A549 (cell line): ENCODE measurements around the gene MLNR. TPM values are rescaled to one million over a fixed set of nuclear protein-coding genes. Genes with fewer than 3 reads are reported as not detected.

Experiments used
- ATAC-seq, 2 experiments: fragments of 200-7000 bp in 1 of 2; fragments of >200 bp in 1 of 2; cut with Nextera tagmentation in 1 of 2; cut with Tn5 transposase in 1 of 2; 3 replicates each; pipeline versions ENCODE4 v1.8.0 to v1.9.1; 2018 to 2020; ENCODE audit warnings: mild to moderate bottlenecking in 1 of 2, moderate library complexity in 1 of 2
- CTCF ChIA-PET: fragments of 300-600 bp; sonication (Branson Sonifier 250); formaldehyde crosslinking; extraction: SDS; loops from one replicate; lab custom pipeline; 2021; ENCODE audit warnings: antibody characterized with exemption, inconsistent platforms; lab: Yijun Ruan, JAX
- POLR2A ChIA-PET: fragments of 350-600 bp; formaldehyde crosslinking; extraction: SDS; loops from one replicate; lab custom pipeline; 2021; ENCODE audit warnings: antibody characterized with exemption, inconsistent platforms; lab: Yijun Ruan, JAX
- DNase-seq, 2 experiments: peaks; one replicate each; pipeline versions ENCODE4 v3.0.0 to v3.0.0-alpha.2; 2011 to 2016; ENCODE audit warnings: low read depth in 1 of 2, low spot score in 1 of 2
- FAIRE-seq: peaks from 2 replicates; lab custom pipeline; 2011; peaks lifted over from hg19 to GRCh38; lab: Jason Lieb, UNC
- H3K27ac ChIP-seq, 2 experiments: fragments of >200 bp; sonication (Bioruptor Twin); formaldehyde crosslinking; 3 replicates each; pipeline ENCODE4 v1.5.1; 2016 to 2017
- H3K4me1 ChIP-seq: fragments of >200 bp; sonication (Bioruptor Twin); formaldehyde crosslinking; 3 replicates; pipeline ENCODE4 v1.6.1; 2016
- H3K4me2 ChIP-seq: fragments of >200 bp; sonication (Bioruptor Twin); formaldehyde crosslinking; 3 replicates; pipeline ENCODE4 v1.6.1; 2016
- H3K4me3 ChIP-seq: fragments of >200 bp; sonication (Bioruptor Twin); formaldehyde crosslinking; 3 replicates; pipeline ENCODE4 v1.5.1; 2016
- H3K9me3 ChIP-seq: fragments of >200 bp; sonication (Bioruptor Twin); formaldehyde crosslinking; 3 replicates; pipeline ENCODE4 v1.6.1; 2016
- CBX8 ChIP-seq: fragments of 200-600 bp; sonication (generic); IDR thresholded peaks from 2 replicates; pipeline ENCODE4 v1.6.1; 2016
- CHD4 ChIP-seq: fragments of 200-600 bp; sonication (generic); IDR thresholded peaks from 2 replicates; pipeline ENCODE4 v1.6.1; 2016; ENCODE audit warnings: antibody characterized with exemption, mild to moderate bottlenecking, borderline replicate concordance
- ESRRA ChIP-seq: fragments of 150-350 bp; IDR thresholded peaks from 2 replicates; pipeline ENCODE4 v1.6.1; 2014; ENCODE audit warnings: mild to moderate bottlenecking, low read length, borderline replicate concordance
- FOSB ChIP-seq: fragments of 250-450 bp; sonication (Bioruptor Pico); IDR thresholded peaks from 2 replicates; pipeline ENCODE4 v1.5.0; 2020; ENCODE audit warnings: mild to moderate bottlenecking, moderate library complexity
- FOSL2 ChIP-seq, 2 experiments: fragments of 450-650 bp in 1 of 2; fragments of >200 bp in 1 of 2; sonication (Bioruptor Twin) in 1 of 2; formaldehyde crosslinking; IDR thresholded peaks; 2 replicates each; pipeline versions ENCODE4 v1.5.0 to v1.6.1; 2016 to 2020; ENCODE audit warnings: mild to moderate bottlenecking in 1 of 2, moderate library complexity in 1 of 2
- HEYL ChIP-seq: fragments of 250-450 bp; sonication (Bioruptor Pico); IDR thresholded peaks from 2 replicates; pipeline ENCODE4 v1.8.0; 2021; ENCODE audit warnings: mild to moderate bottlenecking, moderate library complexity
- KDM1A ChIP-seq: fragments of 200-600 bp; sonication (generic); IDR thresholded peaks from 2 replicates; pipeline ENCODE4 v1.6.1; 2016; ENCODE audit warnings: low read depth, mild to moderate bottlenecking
- KDM5A ChIP-seq: fragments of 200-600 bp; sonication (generic); IDR thresholded peaks from 2 replicates; pipeline ENCODE4 v1.6.1; 2016; ENCODE audit warnings: antibody characterized with exemption, mild to moderate bottlenecking
- MAFK ChIP-seq: fragments of 450-650 bp; IDR thresholded peaks from 2 replicates; pipeline ENCODE4 v1.6.1; 2014; ENCODE audit not compliant: partially characterized antibody
- NPAS2 ChIP-seq: fragments of 250-450 bp; sonication (Bioruptor Pico); IDR thresholded peaks from 2 replicates; pipeline ENCODE4 v1.8.0; 2022; ENCODE audit warnings: mild to moderate bottlenecking, moderate library complexity, borderline replicate concordance
- PHF8 ChIP-seq: fragments of 200-600 bp; sonication (generic); IDR thresholded peaks from 2 replicates; pipeline ENCODE4 v1.6.1; 2016; ENCODE audit warnings: low read depth, mild to moderate bottlenecking, antibody characterized with exemption, moderate library complexity, borderline replicate concordance
- POLR2AphosphoS2 ChIP-seq: conservative IDR thresholded peaks from 2 replicates; pipeline ENCODE4 v1.6.1; 2012; ENCODE audit warnings: low read length, improper control_type of control experiment, inconsistent platforms
- RNF2 ChIP-seq: fragments of 200-600 bp; sonication (generic); IDR thresholded peaks from 2 replicates; pipeline ENCODE4 v1.6.1; 2016; ENCODE audit warnings: low read depth, mild to moderate bottlenecking, antibody characterized with exemption, moderate library complexity, borderline replicate concordance
- SMC3 ChIP-seq: fragments of >200 bp; sonication (Bioruptor Twin); formaldehyde crosslinking; IDR thresholded peaks from 3 replicates; pipeline ENCODE4 v1.6.1; 2018; ENCODE audit warnings: inconsistent platforms
- TFCP2L1 ChIP-seq: fragments of 250-450 bp; sonication (Bioruptor Pico); IDR thresholded peaks from 2 replicates; pipeline ENCODE4 v1.5.0; 2021; ENCODE audit warnings: mild to moderate bottlenecking
- ZNF302 ChIP-seq: fragments of 250-450 bp; sonication (Bioruptor Pico); IDR thresholded peaks from 2 replicates; pipeline ENCODE4 v1.9.0; 2021; ENCODE audit warnings: inconsistent platforms, mild to moderate bottlenecking, moderate library complexity
- WGBS: methylation state at CpG from one replicate; pipeline ENCODE4 v1.1.6; 2017; ENCODE audit errors: missing lambda C conversion rate; 5-methylcytosine and 5-hydroxymethylcytosine counted together
- polyA plus RNA-seq, 4 experiments: library from polyadenylated mRNA; depleted of rRNA in 3 of 4; stranded (reverse); fragments of >200 nt; fragmentation: RNase III in 1 of 4; extraction: RNeasy Plus Mini Kit Qiagen cat#74134 plus additional on column Dnase treatment in 1 of 4; gene quantifications; 2 replicates in 3 of 4; 3 replicates in 1 of 4; pipeline ENCODE4 v1.2.3, GENCODE V29; 2011 to 2017
- TF ChIP-seq, protein P1 (sequence below): fragments of >200 bp; sonication (Bioruptor Twin); formaldehyde crosslinking; IDR thresholded peaks from 2 replicates; pipeline ENCODE4 v1.6.1; 2016
- TF ChIP-seq, protein P2 (sequence below): fragments of 200-600 bp; sonication (generic); IDR thresholded peaks from 2 replicates; pipeline ENCODE4 v1.6.1; 2016; ENCODE audit warnings: antibody characterized with exemption, mild to moderate bottlenecking, moderate library complexity
- TF ChIP-seq, protein P3 (sequence below): IDR thresholded peaks from 2 replicates; pipeline ENCODE4 v1.6.1; 2012
- TF ChIP-seq, protein P4 (sequence below): IDR thresholded peaks from 2 replicates; pipeline ENCODE4 v1.6.1; 2012; ENCODE audit warnings: low read depth, borderline replicate concordance

MLNR gene
- polyA plus RNA-seq, 2 of the 4 experiments (the other 2 are of a cell fraction): 0.30 to 0.63 TPM

DNA sequence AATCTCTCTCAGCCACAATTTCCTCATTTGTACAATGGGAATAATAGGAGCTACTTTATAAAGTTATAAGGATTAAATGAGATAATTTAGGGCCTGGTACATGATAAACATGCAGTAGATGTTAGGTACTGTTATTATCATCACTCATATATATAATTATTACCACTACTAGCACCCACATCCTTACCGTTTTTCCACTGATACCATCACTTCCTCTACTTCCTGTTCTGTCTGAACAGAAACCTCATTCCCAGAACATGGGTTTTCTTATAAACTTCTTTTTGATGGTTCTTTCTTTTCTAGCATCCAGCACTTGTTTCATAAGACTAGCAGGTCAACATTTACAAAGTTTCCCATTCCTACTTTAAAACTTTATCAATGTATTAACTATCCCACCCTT lies 33.9 kb downstream of the MLNR start:
- no peaks in the 10 kb centered on the region for H3K4me1 ChIP-seq
- 85% methylated on average over 1 of the region's 1 CpG for WGBS
- no peak overlapping the region for H3K4me2 ChIP-seq
- no peak overlapping the region for H3K27ac ChIP-seq
- H3K4me3 ChIP-seq: no peak overlapping the region
- H3K9me3 ChIP-seq: no peaks in the 10 kb centered on the region
- POLR2A ChIA-PET: no interaction called here
- TF ChIP-seq CHD4: no peak
- no peak for TF ChIP-seq MAFK
- TF ChIP-seq TFCP2L1 (CRISPR knock-in tag): no peak
- TF ChIP-seq POLR2AphosphoS2: no peak
- TF ChIP-seq SMC3: no peak
- TF ChIP-seq ESRRA: no peak
- TF ChIP-seq, protein P1, sequence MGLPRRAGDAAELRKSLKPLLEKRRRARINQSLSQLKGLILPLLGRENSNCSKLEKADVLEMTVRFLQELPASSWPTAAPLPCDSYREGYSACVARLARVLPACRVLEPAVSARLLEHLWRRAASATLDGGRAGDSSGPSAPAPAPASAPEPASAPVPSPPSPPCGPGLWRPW: no peak
- TF ChIP-seq HEYL (CRISPR knock-in tag): no peak
- TF ChIP-seq, protein P2, sequence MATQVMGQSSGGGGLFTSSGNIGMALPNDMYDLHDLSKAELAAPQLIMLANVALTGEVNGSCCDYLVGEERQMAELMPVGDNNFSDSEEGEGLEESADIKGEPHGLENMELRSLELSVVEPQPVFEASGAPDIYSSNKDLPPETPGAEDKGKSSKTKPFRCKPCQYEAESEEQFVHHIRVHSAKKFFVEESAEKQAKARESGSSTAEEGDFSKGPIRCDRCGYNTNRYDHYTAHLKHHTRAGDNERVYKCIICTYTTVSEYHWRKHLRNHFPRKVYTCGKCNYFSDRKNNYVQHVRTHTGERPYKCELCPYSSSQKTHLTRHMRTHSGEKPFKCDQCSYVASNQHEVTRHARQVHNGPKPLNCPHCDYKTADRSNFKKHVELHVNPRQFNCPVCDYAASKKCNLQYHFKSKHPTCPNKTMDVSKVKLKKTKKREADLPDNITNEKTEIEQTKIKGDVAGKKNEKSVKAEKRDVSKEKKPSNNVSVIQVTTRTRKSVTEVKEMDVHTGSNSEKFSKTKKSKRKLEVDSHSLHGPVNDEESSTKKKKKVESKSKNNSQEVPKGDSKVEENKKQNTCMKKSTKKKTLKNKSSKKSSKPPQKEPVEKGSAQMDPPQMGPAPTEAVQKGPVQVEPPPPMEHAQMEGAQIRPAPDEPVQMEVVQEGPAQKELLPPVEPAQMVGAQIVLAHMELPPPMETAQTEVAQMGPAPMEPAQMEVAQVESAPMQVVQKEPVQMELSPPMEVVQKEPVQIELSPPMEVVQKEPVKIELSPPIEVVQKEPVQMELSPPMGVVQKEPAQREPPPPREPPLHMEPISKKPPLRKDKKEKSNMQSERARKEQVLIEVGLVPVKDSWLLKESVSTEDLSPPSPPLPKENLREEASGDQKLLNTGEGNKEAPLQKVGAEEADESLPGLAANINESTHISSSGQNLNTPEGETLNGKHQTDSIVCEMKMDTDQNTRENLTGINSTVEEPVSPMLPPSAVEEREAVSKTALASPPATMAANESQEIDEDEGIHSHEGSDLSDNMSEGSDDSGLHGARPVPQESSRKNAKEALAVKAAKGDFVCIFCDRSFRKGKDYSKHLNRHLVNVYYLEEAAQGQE: no peak
- no peak for TF ChIP-seq KDM1A
- TF ChIP-seq, protein P3, sequence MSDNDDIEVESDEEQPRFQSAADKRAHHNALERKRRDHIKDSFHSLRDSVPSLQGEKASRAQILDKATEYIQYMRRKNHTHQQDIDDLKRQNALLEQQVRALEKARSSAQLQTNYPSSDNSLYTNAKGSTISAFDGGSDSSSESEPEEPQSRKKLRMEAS: no peak
- no peak for TF ChIP-seq FOSL2 (IDR thresholded peaks at IDR 0.05)
- TF ChIP-seq FOSL2 (CRISPR knock-in tag; IDR thresholded peaks at IDR 0.05): no peak
- no peak for TF ChIP-seq KDM5A
- no peak for TF ChIP-seq RNF2
- TF ChIP-seq FOSB: no peak
- no peak for TF ChIP-seq CBX8
- TF ChIP-seq ZNF302 (CRISPR knock-in tag): no peak
- ATAC-seq: no peak
- CTCF ChIA-PET: interaction anchor here (0.6 kb wide), 1 partner anchor 17 kb away, joined by 3 read pairs; no protein-coding TSS in a partner anchor
- no peak for DNase-seq
- no peak for FAIRE-seq

DNA sequence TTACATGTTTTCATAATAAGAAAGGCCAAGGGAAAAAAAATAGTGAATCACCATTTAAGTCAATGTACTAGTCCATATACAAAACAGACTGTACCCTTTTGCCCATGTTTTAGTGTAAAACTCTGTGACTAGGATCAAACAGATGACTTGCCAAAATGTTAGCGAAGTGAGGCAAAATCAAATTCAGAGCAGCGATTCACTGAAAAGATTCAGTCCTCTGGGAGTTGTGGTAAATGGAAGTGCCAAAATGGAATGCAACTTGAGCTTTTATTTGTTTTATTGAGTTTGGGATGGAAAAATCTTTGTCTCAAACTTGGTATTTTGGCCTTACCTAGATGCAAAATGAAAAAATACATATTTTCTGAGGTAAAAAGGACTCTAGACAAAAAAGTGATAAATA lies 36.7 kb downstream of the MLNR start:
- no peak for FAIRE-seq
- ChIA-PET POLR2A (no interaction called here), CTCF (interaction anchor here (1.0 to 1.9 kb wide), 2 partner anchors 24 to 57 kb away, joined by 3 to 6 read pairs; no protein-coding TSS in a partner anchor)
- no peak overlapping the region for H3K27ac ChIP-seq
- no peaks in the 10 kb centered on the region for H3K4me1 ChIP-seq
- no peak for DNase-seq
- no peak overlapping the region for H3K4me2 ChIP-seq
- no peak overlapping the region for H3K4me3 ChIP-seq
- TF ChIP-seq, protein P1: no peak
- no peak for TF ChIP-seq PHF8
- WGBS: 100% methylated on average over 2 of the region's 2 CpGs
- no peaks in the 10 kb centered on the region for H3K9me3 ChIP-seq
- no peak for ATAC-seq

DNA sequence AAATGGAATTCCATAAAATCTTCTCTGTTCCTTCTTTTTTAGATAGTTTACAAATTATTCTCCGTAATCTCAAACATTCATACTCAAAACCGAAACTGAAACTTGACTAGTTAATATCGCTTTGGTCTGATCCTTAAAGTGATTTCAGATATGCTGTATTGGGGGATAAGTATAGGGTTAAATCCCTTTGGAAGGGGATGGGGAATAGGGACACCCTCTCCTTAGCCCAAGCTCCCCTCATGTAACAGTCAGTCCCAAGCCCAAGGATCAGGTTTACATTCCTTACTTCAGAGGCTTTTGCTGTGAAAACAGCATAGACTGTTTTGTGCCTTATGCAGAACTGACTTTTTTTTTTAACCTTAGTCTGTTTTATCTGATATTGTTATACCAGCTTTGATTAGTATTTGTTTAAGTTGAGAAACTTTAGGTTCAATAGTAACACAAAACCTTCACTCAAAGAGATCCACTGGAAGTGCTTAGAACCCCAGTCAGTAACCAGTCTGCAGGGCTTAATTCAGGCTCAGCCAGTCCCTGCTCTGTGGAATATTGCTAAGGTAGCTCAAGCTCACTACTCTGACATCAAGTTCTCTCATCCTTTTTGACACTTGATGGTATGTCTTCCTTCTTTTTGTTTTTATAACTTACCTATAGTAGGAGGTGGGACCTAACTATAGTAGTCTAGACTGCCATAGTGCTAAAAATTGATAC lies 38.1 kb downstream of the MLNR start:
- Histone ChIP-seq H3K4me1 (no peaks in the 10 kb centered on the region), H3K4me3 (no peak overlapping the region), H3K27ac (no peak overlapping the region), H3K9me3 (no peaks in the 10 kb centered on the region), H3K4me2 (no peak overlapping the region)
- ATAC-seq: no peak
- DNase-seq: no peak
- TF ChIP-seq, protein P4, sequence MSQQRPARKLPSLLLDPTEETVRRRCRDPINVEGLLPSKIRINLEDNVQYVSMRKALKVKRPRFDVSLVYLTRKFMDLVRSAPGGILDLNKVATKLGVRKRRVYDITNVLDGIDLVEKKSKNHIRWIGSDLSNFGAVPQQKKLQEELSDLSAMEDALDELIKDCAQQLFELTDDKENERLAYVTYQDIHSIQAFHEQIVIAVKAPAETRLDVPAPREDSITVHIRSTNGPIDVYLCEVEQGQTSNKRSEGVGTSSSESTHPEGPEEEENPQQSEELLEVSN: no peak
- TF ChIP-seq NPAS2 (CRISPR knock-in tag): no peak
- POLR2A ChIA-PET: no interaction called here
- CTCF ChIA-PET: interaction anchor here (1.9 kb wide), 1 partner anchor 23 kb away, joined by 6 read pairs; no protein-coding TSS in a partner anchor
- WGBS: 91% methylated on average over 3 of the region's 3 CpGs
- FAIRE-seq: no peak
